ENCODE data around the gene NT5DC4.

GRCh38 chr2:112673008-112673407 lies 47.8 kb upstream of the NT5DC4 start:
- TF ChIP-seq EZH2 (IDR thresholded peaks at IDR 0.05; ENCODE audit: insufficient read depth, poor library complexity, severe bottlenecking): no peak
- TF ChIP-seq EZH2phosphoT487 (IDR thresholded peaks at IDR 0.05; ENCODE audit: insufficient read depth, low read depth): no peak

All from GM23248 (cell line).